Smooth muscle cell (in vitro differentiated cells): ENCODE data around the gene PTPRN2. TPM values are rescaled to one million over a fixed set of nuclear protein-coding genes. Genes with fewer than 3 reads are reported as not detected.

Experiments used
- DNase-seq: peaks from one replicate; lab custom pipeline; 2025; ENCODE audit not compliant: unreplicated experiment; lab: John Stamatoyannopoulos, UW
- H2AFZ ChIP-seq: fragments of 200-600 bp; sonication (generic); 2 replicates; pipeline ENCODE4 v1.6.0; 2016; ENCODE audit warnings: antibody characterized with exemption, low read depth, mild to moderate bottlenecking
- H3F3A ChIP-seq: fragments of 200-600 bp; sonication (generic); 2 replicates; pipeline ENCODE4 v1.6.0; 2017; ENCODE audit warnings: antibody characterized with exemption, low read depth
- H3K27ac ChIP-seq: fragments of 200-600 bp; sonication (generic); 2 replicates; pipeline ENCODE4 v1.5.1; 2016; ENCODE audit warnings: low read depth, mild to moderate bottlenecking
- H3K27me3 ChIP-seq: fragments of 200-600 bp; sonication (generic); 2 replicates; pipeline ENCODE4 v1.6.1; 2016; ENCODE audit warnings: low read depth, mild to moderate bottlenecking
- H3K36me3 ChIP-seq: fragments of 200-600 bp; sonication (generic); 2 replicates; pipeline ENCODE4 v1.5.1; 2016; ENCODE audit warnings: low read depth
- H3K4me1 ChIP-seq: fragments of 200-600 bp; sonication (generic); 2 replicates; pipeline ENCODE4 v1.5.1; 2016; ENCODE audit warnings: low read depth
- H3K4me2 ChIP-seq: fragments of 200-600 bp; sonication (generic); 2 replicates; pipeline ENCODE4 v1.6.0; 2016; ENCODE audit warnings: mild to moderate bottlenecking
- H3K4me3 ChIP-seq: fragments of 200-600 bp; sonication (generic); 2 replicates; pipeline ENCODE4 v1.5.1; 2016; ENCODE audit warnings: mild to moderate bottlenecking
- H3K79me2 ChIP-seq: fragments of 200-600 bp; sonication (generic); 2 replicates; pipeline ENCODE4 v1.6.0; 2016; ENCODE audit warnings: low read depth, mild to moderate bottlenecking
- H3K9ac ChIP-seq: fragments of 200-600 bp; sonication (generic); 2 replicates; pipeline ENCODE4 v1.6.0; 2016; ENCODE audit warnings: low read depth
- H3K9me3 ChIP-seq: fragments of 200-600 bp; sonication (generic); replicated peaks from 2 replicates; pipeline ENCODE4 v1.5.1; 2016; ENCODE audit warnings: low read depth
- H4K20me1 ChIP-seq: fragments of 200-600 bp; sonication (generic); 2 replicates; pipeline ENCODE4 v1.6.0; 2016; ENCODE audit warnings: low read depth
- WGBS: methylation state at CpG from one replicate; pipeline ENCODE4 v1.1.7; 2016; ENCODE audit warnings: low lambda C conversion rate; 5-methylcytosine and 5-hydroxymethylcytosine counted together
- polyA plus RNA-seq: library from polyadenylated mRNA; unstranded; fragments of >200 nt; fragmentation: Nextera tagmentation; extraction: Ambion mirVana; gene quantifications from 2 replicates; pipeline ENCODE4 v1.2.1, GENCODE V29; 2016
- total RNA-seq: library from RNA; depleted of rRNA; stranded (reverse); fragments of >200 nt; gene quantifications from 2 replicates; pipeline ENCODE4 v1.2.3, GENCODE V29; 2014
- TF ChIP-seq, protein P1 (sequence below): fragments of 200-600 bp; sonication (generic); IDR thresholded peaks from 2 replicates; pipeline ENCODE4 v1.5.1; 2017; ENCODE audit warnings: borderline replicate concordance, mild to moderate bottlenecking, antibody characterized with exemption; ENCODE audit not compliant: insufficient read depth, poor library complexity, severe bottlenecking

Gene PTPRN2
- total and polyA plus RNA-seq, 2 experiments from 2014 or later, result 0.09 to 0.87 TPM

- Histone ChIP-seq H3F3A (no peaks in the 10 kb centered on the region), H3K79me2 (no peaks in the 10 kb centered on the region), H4K20me1 (no peaks in the 10 kb centered on the region), H3K4me2 (no peak overlapping the region), H2AFZ (no peak overlapping the region), H3K27ac (no peak overlapping the region), H3K4me1 (no peaks in the 10 kb centered on the region), H3K9me3 (no peaks in the 10 kb centered on the region), H3K27me3 (no peaks in the 10 kb centered on the region), H3K9ac (no peak overlapping the region), H3K4me3 (no peak overlapping the region), H3K36me3 (no peaks in the 10 kb centered on the region)
- TF ChIP-seq, protein P1, sequence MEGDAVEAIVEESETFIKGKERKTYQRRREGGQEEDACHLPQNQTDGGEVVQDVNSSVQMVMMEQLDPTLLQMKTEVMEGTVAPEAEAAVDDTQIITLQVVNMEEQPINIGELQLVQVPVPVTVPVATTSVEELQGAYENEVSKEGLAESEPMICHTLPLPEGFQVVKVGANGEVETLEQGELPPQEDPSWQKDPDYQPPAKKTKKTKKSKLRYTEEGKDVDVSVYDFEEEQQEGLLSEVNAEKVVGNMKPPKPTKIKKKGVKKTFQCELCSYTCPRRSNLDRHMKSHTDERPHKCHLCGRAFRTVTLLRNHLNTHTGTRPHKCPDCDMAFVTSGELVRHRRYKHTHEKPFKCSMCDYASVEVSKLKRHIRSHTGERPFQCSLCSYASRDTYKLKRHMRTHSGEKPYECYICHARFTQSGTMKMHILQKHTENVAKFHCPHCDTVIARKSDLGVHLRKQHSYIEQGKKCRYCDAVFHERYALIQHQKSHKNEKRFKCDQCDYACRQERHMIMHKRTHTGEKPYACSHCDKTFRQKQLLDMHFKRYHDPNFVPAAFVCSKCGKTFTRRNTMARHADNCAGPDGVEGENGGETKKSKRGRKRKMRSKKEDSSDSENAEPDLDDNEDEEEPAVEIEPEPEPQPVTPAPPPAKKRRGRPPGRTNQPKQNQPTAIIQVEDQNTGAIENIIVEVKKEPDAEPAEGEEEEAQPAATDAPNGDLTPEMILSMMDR, result no peak
- no peak for DNase-seq
- 92% methylated on average over 42 of the region's 42 CpGs for WGBS
These were observed 99.2 kb downstream of the PTPRN2 start for GRCh38 chr7:158488181-158488971.

DNA sequence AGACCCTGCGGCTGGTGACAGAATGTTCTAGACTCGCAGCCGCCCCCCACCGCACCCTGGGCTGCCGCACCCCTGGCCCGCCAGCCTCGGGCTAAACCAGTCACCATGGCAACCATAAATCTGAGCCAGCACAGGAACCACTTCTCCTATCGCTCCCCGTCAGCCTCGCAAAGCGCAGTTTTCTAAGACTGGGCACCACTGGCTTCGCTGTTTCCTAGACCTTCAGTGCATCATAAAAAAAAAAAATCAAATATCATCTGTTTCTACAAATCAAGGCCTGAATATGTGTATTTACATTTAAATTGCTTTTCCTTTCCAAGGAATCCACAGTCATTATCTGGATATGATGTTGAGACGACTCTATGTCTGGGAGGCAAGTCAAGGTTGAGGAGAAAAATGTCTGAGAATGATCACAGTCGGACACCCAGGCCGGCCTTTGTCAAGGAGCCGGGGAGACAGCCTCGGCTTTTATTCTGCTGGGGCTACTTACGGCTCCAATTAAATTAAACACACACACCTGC, 99.9 kb downstream of the PTPRN2 start:
- H3K4me1 ChIP-seq, result no peaks in the 10 kb centered on the region
- no peaks in the 10 kb centered on the region for H3F3A ChIP-seq
- H3K27ac ChIP-seq, result no peak overlapping the region
- no peak overlapping the region for H3K9ac ChIP-seq
- H4K20me1 ChIP-seq, result no peaks in the 10 kb centered on the region
- H3K36me3 ChIP-seq, result no peaks in the 10 kb centered on the region
- no peaks in the 10 kb centered on the region for H3K27me3 ChIP-seq
- DNase-seq, result no peak
- TF ChIP-seq, protein P1, result no peak
- WGBS, result 85% methylated on average over 18 of the region's 18 CpGs
- H3K4me2 ChIP-seq, result no peak overlapping the region
- no peaks in the 10 kb centered on the region for H3K9me3 ChIP-seq
- no peak overlapping the region for H3K4me3 ChIP-seq
- H3K79me2 ChIP-seq, result no peaks in the 10 kb centered on the region
- H2AFZ ChIP-seq, result no peak overlapping the region

GRCh38 chr7:158486919-158487318, 100.7 kb downstream of the PTPRN2 start:
- no peak overlapping the region for H3K4me2 ChIP-seq
- no peak overlapping the region for H3K27ac ChIP-seq
- no peak overlapping the region for H2AFZ ChIP-seq
- H3K79me2 ChIP-seq, result no peaks in the 10 kb centered on the region
- no peak overlapping the region for H3K4me3 ChIP-seq
- TF ChIP-seq, protein P1, result no peak
- no peaks in the 10 kb centered on the region for H3K4me1 ChIP-seq
- H3F3A ChIP-seq, result no peaks in the 10 kb centered on the region
- no peaks in the 10 kb centered on the region for H3K27me3 ChIP-seq
- no peak for DNase-seq
- WGBS, result 92% methylated on average over 8 of the region's 8 CpGs
- no peak overlapping the region for H3K9ac ChIP-seq
- no peaks in the 10 kb centered on the region for H3K9me3 ChIP-seq
- H3K36me3 ChIP-seq, result no peaks in the 10 kb centered on the region
- H4K20me1 ChIP-seq, result no peaks in the 10 kb centered on the region
